Measurements from ENCODE around the gene INSC.

Gene INSC

DNA sequence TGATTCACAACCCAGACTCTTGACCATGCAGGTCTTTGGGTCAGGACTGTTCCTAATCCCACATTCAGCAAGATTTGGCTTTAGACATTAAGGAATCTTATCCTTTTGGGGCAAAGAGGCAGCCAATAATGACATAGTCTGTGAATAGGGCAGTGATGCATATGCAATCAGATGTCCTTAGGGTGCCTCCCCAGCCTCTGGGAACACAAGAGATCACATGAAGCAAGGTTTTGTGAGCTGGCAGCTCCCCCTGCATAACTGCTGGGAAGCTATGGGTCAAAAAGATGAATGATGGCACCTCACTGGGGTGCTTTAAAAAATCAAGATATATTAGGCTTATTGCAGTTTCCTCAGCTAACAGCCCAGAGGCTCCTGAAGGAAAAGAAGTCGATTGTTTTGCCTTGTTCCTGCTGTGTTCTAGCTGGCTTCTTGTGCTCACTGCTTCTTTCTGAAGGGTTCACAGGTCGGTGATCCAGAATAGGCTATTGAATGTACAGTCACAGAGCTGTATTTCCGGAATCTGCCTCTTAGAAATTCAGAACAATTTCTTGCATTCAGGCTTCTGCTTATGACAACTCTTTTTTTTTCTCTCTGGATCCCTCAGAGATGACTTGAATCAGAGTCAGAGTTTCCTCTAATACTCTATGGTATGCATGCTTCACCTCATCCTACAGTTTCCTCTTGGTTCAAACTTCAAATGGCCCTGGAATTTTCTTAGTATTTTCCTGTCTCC lies 31.7 kb downstream of the INSC start:
- no peak for DNase-seq (ENCODE audit: low read depth)

- no peak for DNase-seq (ENCODE audit: low read depth)
Measured at GRCh38 chr11:15148169-15148568, 33.4 kb downstream of the INSC start.

- DNase-seq (ENCODE audit: low read depth): no peak
Measured at GRCh38 chr11:15149050-15149449, 34.3 kb downstream of the INSC start.

DNA sequence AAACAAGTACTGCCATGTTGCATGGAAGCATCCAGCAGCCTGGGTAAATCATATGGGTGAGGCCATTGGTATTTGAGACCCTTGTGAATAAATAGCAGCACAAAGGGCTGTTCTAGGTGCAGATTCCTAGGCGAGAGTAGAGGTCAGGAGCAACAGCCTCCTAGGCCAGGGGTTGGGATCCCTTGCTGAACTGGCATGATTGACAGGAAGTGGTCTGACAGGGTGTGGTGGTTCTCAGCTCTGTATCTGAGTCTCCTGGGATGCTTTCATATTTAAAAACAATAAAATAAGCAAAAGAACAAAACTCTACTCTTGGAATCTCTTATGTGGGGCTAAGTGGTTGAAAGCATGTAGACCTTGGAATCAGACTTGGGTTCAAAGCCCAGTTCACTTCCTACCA lies 35.8 kb downstream of the INSC start:
- no peak for DNase-seq (ENCODE audit: low read depth)

GRCh38 chr11:15153231-15153630 lies 38.5 kb downstream of the INSC start:
- DNase-seq (ENCODE audit: low read depth): no peak

DNA sequence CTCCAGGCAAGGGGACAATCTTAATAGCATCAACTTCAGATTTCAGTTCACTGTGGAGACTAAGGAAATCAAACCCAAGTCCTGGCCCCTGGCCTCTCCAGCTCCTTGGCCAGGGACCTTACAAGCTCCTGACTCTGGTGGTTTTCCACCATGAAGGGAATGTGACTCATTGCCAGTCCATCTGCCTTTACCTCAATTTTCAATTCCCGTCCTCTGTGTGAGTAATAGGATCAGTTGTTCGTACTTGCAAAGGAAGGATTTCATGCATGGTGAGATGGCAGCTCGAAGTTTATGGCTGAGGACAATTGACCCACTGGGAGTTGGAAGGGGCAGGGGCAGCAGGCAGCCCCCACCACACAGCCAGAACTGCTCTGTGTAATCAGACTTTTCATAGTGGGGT lies 42.5 kb downstream of the INSC start:
- DNase-seq (ENCODE audit: low read depth): no peak

- no peak for DNase-seq (ENCODE audit: low read depth)
Measured at GRCh38 chr11:15157606-15158137, 42.9 kb downstream of the INSC start.

DNA sequence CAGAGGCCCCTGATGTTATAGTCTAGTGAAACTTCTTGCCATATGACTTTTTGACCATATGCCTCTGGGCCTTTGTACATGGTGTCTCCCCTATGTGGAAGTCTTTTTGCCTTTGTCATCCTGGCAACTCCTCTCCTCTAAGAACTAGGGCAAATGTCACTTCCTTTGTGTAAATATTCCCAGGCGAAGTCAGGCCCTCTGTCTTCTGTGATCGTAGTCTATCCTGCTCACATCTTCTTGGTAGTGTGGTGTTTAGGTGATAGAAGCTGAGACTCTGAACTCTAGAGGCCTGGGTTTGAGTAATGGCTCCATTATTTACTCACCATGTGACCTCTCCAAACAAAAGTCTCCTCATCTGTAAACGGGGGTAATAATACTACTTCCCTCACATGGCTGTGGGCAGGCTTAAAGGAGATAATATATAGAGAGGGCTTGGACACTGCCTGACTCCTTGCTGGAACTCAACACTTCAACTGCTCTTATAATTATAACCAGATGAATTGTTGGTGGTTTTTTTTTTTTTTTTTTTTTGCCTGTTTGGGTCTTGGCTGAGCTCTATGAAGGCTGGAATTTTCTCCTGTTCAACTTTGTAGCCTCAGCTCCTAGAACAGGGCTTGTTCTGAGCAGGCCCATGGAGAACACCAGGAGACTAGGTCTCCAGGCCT lies 43.8 kb downstream of the INSC start:
- no peak for DNase-seq (ENCODE audit: low read depth)

GRCh38 chr11:15159085-15159484 lies 44.4 kb downstream of the INSC start:
- no peak for DNase-seq (ENCODE audit: low read depth)

GRCh38 chr11:15161790-15162189 lies 47.1 kb downstream of the INSC start:
- DNase-seq (ENCODE audit: low read depth): no peak

GRCh38 chr11:15163136-15163535 lies 48.4 kb downstream of the INSC start:
- DNase-seq (ENCODE audit: low read depth): no peak

DNA sequence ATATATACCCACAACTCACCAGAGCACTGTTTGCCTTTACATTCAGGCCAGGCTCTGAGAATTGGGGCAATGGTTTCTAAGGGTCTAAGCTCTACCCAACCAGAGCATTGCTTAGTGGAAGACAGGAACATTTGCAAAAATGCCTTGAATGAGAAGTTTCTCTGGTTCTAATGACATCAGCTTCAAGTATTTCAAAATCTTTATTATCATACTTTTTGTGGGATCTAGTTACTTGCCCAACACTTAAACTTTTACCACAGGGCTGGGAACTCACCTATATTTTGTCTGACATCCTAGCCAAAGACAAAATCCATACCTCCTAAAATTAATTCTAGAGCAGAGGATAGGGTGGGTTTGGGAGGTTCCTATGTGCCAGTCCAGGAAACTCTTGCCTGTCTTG lies 51.5 kb downstream of the INSC start:
- no peak for DNase-seq (ENCODE audit: low read depth)

- DNase-seq (ENCODE audit: low read depth): no peak
Measured at GRCh38 chr11:15169815-15170551, 55.3 kb downstream of the INSC start.

DNA sequence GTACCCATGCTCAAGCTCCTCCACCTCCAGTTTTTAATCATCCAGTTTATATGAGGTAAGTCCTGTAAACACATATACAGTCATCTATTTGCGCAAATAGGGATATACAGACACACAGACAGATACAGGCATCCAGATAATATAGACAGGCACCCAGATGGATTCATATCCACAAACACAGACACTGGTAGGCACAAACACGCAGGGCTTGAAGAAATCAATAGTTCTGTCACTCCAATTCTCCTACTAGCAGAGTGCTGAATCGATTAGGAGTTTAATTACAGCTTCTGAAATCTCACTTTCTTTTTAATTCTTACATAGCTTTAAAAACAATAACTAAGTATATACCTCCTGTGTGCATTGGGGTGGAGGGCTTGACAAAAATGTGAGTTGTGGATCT lies 56.0 kb downstream of the INSC start:
- no peak for DNase-seq (ENCODE audit: low read depth)

- DNase-seq (ENCODE audit: low read depth): no peak
Measured at GRCh38 chr11:15171956-15172355, 57.2 kb downstream of the INSC start.

DNA sequence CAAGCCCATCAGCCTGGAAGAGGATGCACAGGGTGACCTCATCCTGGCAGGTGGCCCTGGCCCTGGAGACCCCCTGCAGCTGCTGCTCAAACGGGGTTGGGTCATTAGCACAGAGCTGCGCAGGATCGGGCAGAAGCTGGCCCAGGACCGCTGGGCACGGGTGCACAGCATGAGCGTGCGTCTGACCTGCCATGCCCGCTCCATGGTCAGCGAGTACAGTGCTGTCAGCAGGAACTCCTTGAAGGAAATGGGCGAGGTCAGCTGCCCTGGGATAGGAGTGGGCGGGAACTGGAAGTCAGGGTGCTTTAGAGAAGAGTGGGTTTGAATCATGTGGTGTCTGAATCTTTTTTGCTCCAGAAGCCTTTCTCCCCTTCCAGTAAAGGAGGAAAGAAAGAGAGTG lies 61.1 kb downstream of the INSC start:
- DNase-seq (ENCODE audit: low read depth): no peak

- DNase-seq (ENCODE audit: low read depth): no peak
Measured at GRCh38 chr11:15176646-15177163, 62.0 kb downstream of the INSC start.

DNA sequence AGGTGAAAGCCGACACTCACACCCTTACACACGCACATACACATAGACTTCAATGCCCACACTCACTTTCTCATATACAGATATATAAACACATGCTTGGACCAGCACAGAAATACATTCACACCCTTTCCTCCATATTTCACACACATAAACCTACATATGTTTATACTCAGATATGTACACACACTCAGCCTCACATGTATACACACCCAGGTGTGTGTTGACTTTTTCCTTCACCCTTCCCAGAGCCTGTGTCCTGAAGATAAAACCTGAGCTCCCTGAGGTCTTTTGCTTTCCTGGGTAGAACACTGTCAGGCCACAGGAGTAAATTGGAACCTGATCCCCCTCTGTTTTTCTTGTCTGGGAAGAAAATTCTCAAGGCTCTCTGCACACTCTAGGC lies 62.8 kb downstream of the INSC start:
- no peak for DNase-seq (ENCODE audit: low read depth)

GRCh38 chr11:15178214-15178613 lies 63.5 kb downstream of the INSC start:
- DNase-seq (ENCODE audit: low read depth): no peak

DNA sequence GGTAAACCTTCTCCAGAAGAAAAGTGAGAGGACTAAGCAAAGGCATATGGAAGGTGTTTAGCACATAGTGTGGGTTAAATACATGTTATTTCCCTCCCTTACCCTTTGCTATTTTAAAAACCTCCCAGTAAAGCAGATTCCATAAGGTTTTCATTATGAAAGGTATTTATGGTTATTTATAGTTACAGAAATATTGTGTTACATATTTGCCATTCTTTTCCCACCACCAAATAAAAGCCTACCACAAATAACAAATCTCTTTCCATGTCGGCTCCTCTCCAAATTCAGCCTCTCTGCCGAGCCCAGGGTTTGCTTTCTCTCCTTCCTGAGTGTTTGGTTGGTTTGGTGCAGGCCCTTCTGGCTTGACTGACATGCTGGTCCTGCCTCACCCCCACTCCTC lies 64.4 kb downstream of the INSC start:
- no peak for DNase-seq (ENCODE audit: low read depth)

- no peak for DNase-seq (ENCODE audit: low read depth)
Measured at GRCh38 chr11:15180212-15180792, 65.6 kb downstream of the INSC start.

GRCh38 chr11:15182372-15182771 lies 67.6 kb downstream of the INSC start:
- DNase-seq (ENCODE audit: low read depth): no peak
